HUES6 (cell line): ENCODE data around the gene MATCAP1.

Experiments used
- H3K27ac ChIP-seq: 2 replicates; pipeline ENCODE4 v1.7.0; 2013; ENCODE audit warnings: low read depth, mild to moderate bottlenecking, low read length, inconsistent platforms
- H3K27me3 ChIP-seq: 2 replicates; pipeline ENCODE4 v1.6.1; 2013; ENCODE audit warnings: low read length; ENCODE audit not compliant: control insufficient read depth, insufficient read depth
- H3K36me3 ChIP-seq: 2 replicates; pipeline ENCODE4 v1.6.1; 2013; ENCODE audit warnings: low read length; ENCODE audit not compliant: control insufficient read depth, insufficient read depth
- H3K4me1 ChIP-seq: 2 replicates; pipeline ENCODE4 v1.6.1; 2013; ENCODE audit warnings: low read length; ENCODE audit not compliant: control insufficient read depth, insufficient read depth
- H3K4me3 ChIP-seq: 2 replicates; pipeline ENCODE4 v1.5.1; 2013; ENCODE audit warnings: low read depth, low read length
- H3K9ac ChIP-seq: one replicate; pipeline ENCODE4 v1.6.1; 2013; ENCODE audit warnings: mild to moderate bottlenecking, low read length
- H3K9me3 ChIP-seq: 2 replicates; pipeline ENCODE4 v1.6.1; 2013; ENCODE audit warnings: low read depth, low read length; ENCODE audit not compliant: control insufficient read depth, insufficient read depth

The MATCAP1 gene

DNA sequence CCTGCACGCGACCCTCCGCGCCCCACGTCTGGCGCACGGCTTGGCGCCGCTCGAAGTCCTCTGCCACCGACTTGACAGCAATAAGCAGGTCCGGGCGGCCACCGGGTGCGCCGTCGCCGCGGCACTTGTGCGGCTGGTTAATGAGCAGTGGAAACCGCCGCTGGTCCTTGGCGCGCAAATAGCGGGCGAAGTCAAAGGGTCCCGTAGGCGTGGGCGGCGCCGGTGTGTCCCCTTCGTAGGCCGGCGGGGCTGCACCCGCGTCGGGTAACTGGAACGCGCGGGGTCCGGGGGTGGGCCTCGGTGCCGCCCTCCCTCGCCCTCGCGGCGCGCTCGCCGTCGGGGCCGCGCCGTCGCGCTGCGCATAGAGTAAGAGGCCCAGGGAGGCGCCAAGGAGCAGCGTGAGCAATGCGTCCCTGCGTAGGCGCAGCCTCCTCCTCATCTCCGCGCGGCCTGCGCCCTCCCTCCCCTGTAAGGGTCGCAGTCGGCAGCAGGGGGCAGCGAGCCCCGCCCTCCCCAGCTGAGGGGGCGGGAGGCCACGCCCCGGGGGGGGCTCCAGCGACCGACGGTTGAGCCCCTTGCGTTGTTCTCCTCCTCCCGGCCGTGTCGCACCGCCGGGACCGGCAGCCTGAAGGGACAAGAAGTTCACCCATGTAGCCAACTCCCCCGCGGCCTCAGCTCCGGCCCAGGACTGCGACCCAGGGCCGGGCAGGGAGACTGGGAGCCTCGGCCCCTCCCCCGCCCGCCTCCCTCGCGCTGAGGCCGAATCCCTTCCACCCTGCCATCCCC lies 33.5 kb downstream of the MATCAP1 start:
- H3K27ac ChIP-seq = no peak overlapping the region
- H3K4me1 ChIP-seq = 0 out of 2 replicates have a peak, but pooled peaks cover 4% of the 10 kb centered on the region
- H3K9me3 ChIP-seq = no peaks in the 10 kb centered on the region
- H3K9ac ChIP-seq = peak overlapping the region; percentile 10
- peaks cover 40% of the 10 kb centered on the region for H3K36me3 ChIP-seq
- peaks cover 50% of the 10 kb centered on the region for H3K27me3 ChIP-seq
- peak overlapping the region; percentile 76 for H3K4me3 ChIP-seq

DNA sequence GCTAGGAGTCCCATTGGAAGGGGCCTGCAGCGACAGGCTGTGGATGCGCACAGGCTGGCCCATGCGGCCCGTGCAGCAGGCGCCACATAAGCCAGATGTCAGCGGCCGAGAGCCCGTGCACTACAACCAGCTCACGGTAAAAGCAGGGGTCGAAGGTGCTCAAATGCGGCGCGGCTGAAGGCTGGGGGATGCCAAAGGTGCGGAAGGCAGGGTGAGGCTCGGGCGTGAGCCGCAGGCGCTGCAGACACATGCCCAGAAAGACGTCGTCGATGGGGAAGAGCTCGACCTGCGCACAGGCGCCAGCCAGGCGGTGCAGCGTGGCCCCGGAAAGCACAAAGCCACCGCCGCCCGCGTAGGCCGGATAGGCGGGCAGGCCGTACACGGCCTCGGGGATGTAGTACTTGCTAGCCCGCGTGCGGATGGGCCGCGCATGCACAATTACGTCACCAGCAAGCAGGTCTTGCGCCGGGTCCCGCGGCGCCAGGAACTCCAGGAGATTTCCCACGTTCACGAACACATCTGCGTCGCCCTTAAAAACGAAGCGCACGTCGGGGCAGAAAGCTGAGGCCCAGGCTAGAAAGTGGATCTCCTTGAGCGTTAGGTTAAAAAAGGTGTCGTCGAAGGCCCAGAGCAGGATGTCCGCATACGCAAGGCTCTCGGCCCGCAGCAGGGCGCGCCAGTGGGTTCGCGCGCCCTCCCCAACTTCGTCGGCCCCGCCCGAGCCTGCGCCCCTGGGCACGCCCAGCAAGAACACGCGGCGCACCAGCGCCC lies 34.3 kb downstream of the MATCAP1 start:
- Histone ChIP-seq H3K9ac (no peak overlapping the region), H3K36me3 (peaks cover 48% of the 10 kb centered on the region), H3K27me3 (peaks cover 42% of the 10 kb centered on the region), H3K4me3 (peak overlapping the region; percentile 76), H3K9me3 (no peaks in the 10 kb centered on the region), H3K4me1 (0 out of 2 replicates have a peak, but pooled peaks cover 4% of the 10 kb centered on the region), H3K27ac (no peak overlapping the region)

GRCh38 chr16:67148656-67149275 lies 35.0 kb downstream of the MATCAP1 start:
- H3K4me3 ChIP-seq = no peak overlapping the region
- H3K27me3 ChIP-seq = peaks cover 35% of the 10 kb centered on the region
- H3K4me1 ChIP-seq = 0 out of 2 replicates have a peak, but pooled peaks cover 4% of the 10 kb centered on the region
- H3K9me3 ChIP-seq = no peaks in the 10 kb centered on the region
- H3K9ac ChIP-seq = no peak overlapping the region
- peaks cover 54% of the 10 kb centered on the region for H3K36me3 ChIP-seq
- H3K27ac ChIP-seq = no peak overlapping the region

- Histone ChIP-seq H3K27me3 (peaks cover 30% of the 10 kb centered on the region), H3K9ac (no peak overlapping the region), H3K27ac (no peak overlapping the region), H3K9me3 (no peaks in the 10 kb centered on the region), H3K36me3 (peaks cover 59% of the 10 kb centered on the region), H3K4me1 (0 out of 2 replicates have a peak, but pooled peaks cover 4% of the 10 kb centered on the region), H3K4me3 (no peak overlapping the region)
Observed at GRCh38 chr16:67148221-67148620, 35.5 kb downstream of the MATCAP1 start.

GRCh38 chr16:67147437-67148140 lies 36.2 kb downstream of the MATCAP1 start:
- 0 out of 2 replicates have a peak, but pooled peaks cover 4% of the 10 kb centered on the region for H3K4me1 ChIP-seq
- H3K36me3 ChIP-seq = peaks cover 65% of the 10 kb centered on the region
- H3K9me3 ChIP-seq = no peaks in the 10 kb centered on the region
- H3K9ac ChIP-seq = no peak overlapping the region
- peaks cover 23% of the 10 kb centered on the region for H3K27me3 ChIP-seq
- no peak overlapping the region for H3K27ac ChIP-seq
- H3K4me3 ChIP-seq = no peak overlapping the region

GRCh38 chr16:67146523-67147357 lies 37.0 kb downstream of the MATCAP1 start:
- Histone ChIP-seq H3K9me3 (no peaks in the 10 kb centered on the region), H3K27ac (no peak overlapping the region), H3K4me1 (0 out of 2 replicates have a peak, but pooled peaks cover 4% of the 10 kb centered on the region), H3K9ac (no peak overlapping the region), H3K4me3 (no peak overlapping the region), H3K27me3 (peaks cover 15% of the 10 kb centered on the region), H3K36me3 (peaks cover 73% of the 10 kb centered on the region)

DNA sequence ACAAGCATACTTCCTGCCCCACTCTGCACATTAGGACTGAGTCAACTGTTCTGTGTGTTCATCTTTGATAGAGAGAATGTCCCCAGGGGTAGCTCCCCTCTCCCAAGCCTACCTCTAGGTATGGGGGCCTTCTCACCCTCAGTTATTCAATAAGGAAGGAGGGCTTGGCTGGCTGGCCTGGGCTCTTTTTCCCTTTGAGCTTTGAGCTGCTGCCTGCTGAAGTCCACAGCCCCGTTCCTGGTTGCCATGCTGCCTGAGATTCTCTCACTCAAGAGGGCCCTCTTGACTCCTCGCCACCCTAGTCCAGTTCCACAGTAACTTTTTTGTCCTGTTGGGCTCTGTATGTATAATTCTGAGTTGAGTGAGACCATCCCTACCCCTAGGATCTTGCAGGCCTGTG lies 38.0 kb downstream of the MATCAP1 start:
- Histone ChIP-seq H3K4me3 (no peak overlapping the region), H3K4me1 (no peaks in the 10 kb centered on the region), H3K36me3 (peaks cover 83% of the 10 kb centered on the region), H3K9me3 (no peaks in the 10 kb centered on the region), H3K27ac (no peak overlapping the region), H3K27me3 (peaks cover 5% of the 10 kb centered on the region; the same call in 1 of the 2 replicates), H3K9ac (no peak overlapping the region)

GRCh38 chr16:67144943-67145342 lies 38.8 kb downstream of the MATCAP1 start:
- H3K27ac ChIP-seq = no peak overlapping the region
- no peaks in the 10 kb centered on the region for H3K9me3 ChIP-seq
- peaks cover 91% of the 10 kb centered on the region for H3K36me3 ChIP-seq
- no peak overlapping the region for H3K4me3 ChIP-seq
- H3K27me3 ChIP-seq = no peaks in the 10 kb centered on the region
- H3K4me1 ChIP-seq = no peaks in the 10 kb centered on the region
- H3K9ac ChIP-seq = no peak overlapping the region

- Histone ChIP-seq H3K9ac (no peak overlapping the region), H3K9me3 (no peaks in the 10 kb centered on the region), H3K4me3 (no peak overlapping the region), H3K27me3 (no peaks in the 10 kb centered on the region), H3K4me1 (no peaks in the 10 kb centered on the region), H3K36me3 (peaks cover 90% of the 10 kb centered on the region), H3K27ac (no peak overlapping the region)
Observed at GRCh38 chr16:67142342-67142741, 41.4 kb downstream of the MATCAP1 start.

- Histone ChIP-seq H3K9me3 (no peaks in the 10 kb centered on the region), H3K4me3 (no peak overlapping the region), H3K27me3 (no peaks in the 10 kb centered on the region), H3K4me1 (no peaks in the 10 kb centered on the region), H3K36me3 (peaks cover 86% of the 10 kb centered on the region), H3K27ac (no peak overlapping the region), H3K9ac (no peak overlapping the region)
Observed at GRCh38 chr16:67141391-67141790, 42.4 kb downstream of the MATCAP1 start.
